BE2C (cell line): ENCODE measurements around the gene SHH.

Experiments
- DNase-seq: peaks from one replicate; pipeline ENCODE4 v3.0.0-alpha.2; 2020
- H3K27me3 ChIP-seq: fragments of 250-450 bp; sonication (Bioruptor Pico); 2 replicates; pipeline ENCODE4 v1.5.1; 2020; ENCODE audit warnings: mild to moderate bottlenecking
- H3K36me3 ChIP-seq: fragments of 250-450 bp; sonication (Bioruptor Pico); 2 replicates; pipeline ENCODE4 v1.5.1; 2020; ENCODE audit warnings: mild to moderate bottlenecking
- H3K4me1 ChIP-seq: fragments of 250-450 bp; sonication (Bioruptor Pico); 2 replicates; pipeline ENCODE4 v1.5.1; 2020
- H3K4me3 ChIP-seq: 2 replicates; pipeline ENCODE4 v1.5.1; 2011; ENCODE audit warnings: low read depth, low read length
- H3K9me3 ChIP-seq: fragments of 250-450 bp; sonication (Bioruptor Pico); 2 replicates; pipeline ENCODE4 v1.5.1; 2020
- CTCF ChIP-seq: IDR thresholded peaks from 2 replicates; pipeline ENCODE4 v1.5.1; 2012; ENCODE audit warnings: mild to moderate bottlenecking, low read depth, low read length

SHH gene

GRCh38 chr7:155802906-155803417 is 9.3 kb downstream of the SHH start:
- Histone ChIP-seq H3K4me3 (no peak overlapping the region), H3K4me1 (no peaks in the 10 kb centered on the region), H3K36me3 (no peaks in the 10 kb centered on the region), H3K9me3 (no peaks in the 10 kb centered on the region; the same call in 1 of the 2 replicates), H3K27me3 (peaks cover 86% of the 10 kb centered on the region)
- TF ChIP-seq CTCF = no peak
- no peak for DNase-seq

GRCh38 chr7:155802291-155802690 is 10.0 kb downstream of the SHH start:
- H3K4me3 ChIP-seq = no peak overlapping the region

GRCh38 chr7:155800741-155801267 is 11.5 kb downstream of the SHH start:
- peaks cover 78% of the 10 kb centered on the region for H3K27me3 ChIP-seq
- DNase-seq = no peak
- TF ChIP-seq CTCF = no peak
- no peak overlapping the region for H3K4me3 ChIP-seq
- no peaks in the 10 kb centered on the region; the same call in 1 of the 2 replicates for H3K9me3 ChIP-seq
- H3K4me1 ChIP-seq = no peaks in the 10 kb centered on the region
- no peaks in the 10 kb centered on the region for H3K36me3 ChIP-seq

More at GRCh38 chr7:155802291-155802690, 10.0 kb downstream of the SHH start:
- Histone ChIP-seq H3K36me3 (no peaks in the 10 kb centered on the region), H3K27me3 (peaks cover 82% of the 10 kb centered on the region), H3K9me3 (no peaks in the 10 kb centered on the region; the same call in 1 of the 2 replicates), H3K4me1 (no peaks in the 10 kb centered on the region)
- TF ChIP-seq CTCF = no peak
- no peak for DNase-seq

GRCh38 chr7:155800301-155800700 is 12.0 kb downstream of the SHH start:
- no peaks in the 10 kb centered on the region for H3K4me1 ChIP-seq
- H3K27me3 ChIP-seq = peaks cover 78% of the 10 kb centered on the region
- no peaks in the 10 kb centered on the region; the same call in 1 of the 2 replicates for H3K9me3 ChIP-seq
- H3K4me3 ChIP-seq = no peak overlapping the region
- no peaks in the 10 kb centered on the region for H3K36me3 ChIP-seq
- no peak for DNase-seq
- no peak for TF ChIP-seq CTCF

- H3K4me1 ChIP-seq = no peaks in the 10 kb centered on the region
- no peaks in the 10 kb centered on the region for H3K36me3 ChIP-seq
- no peak for DNase-seq
- H3K4me3 ChIP-seq = no peak overlapping the region
- TF ChIP-seq CTCF = no peak
- no peaks in the 10 kb centered on the region for H3K9me3 ChIP-seq
- H3K27me3 ChIP-seq = peaks cover 72% of the 10 kb centered on the region
Measured at GRCh38 chr7:155799514-155799913, 12.7 kb downstream of the SHH start.

- H3K4me3 ChIP-seq = no peak overlapping the region
- DNase-seq = no peak
- TF ChIP-seq CTCF = no peak
- H3K4me1 ChIP-seq = no peaks in the 10 kb centered on the region
- no peaks in the 10 kb centered on the region for H3K36me3 ChIP-seq
- peaks cover 66% of the 10 kb centered on the region for H3K27me3 ChIP-seq
- no peaks in the 10 kb centered on the region for H3K9me3 ChIP-seq
Measured at GRCh38 chr7:155798673-155799439, 13.4 kb downstream of the SHH start.
